ENCODE results near the gene COL27A1. TPM values are rescaled to one million over a fixed set of nuclear protein-coding genes. Genes with fewer than 3 reads are reported as not detected.

COL27A1 gene
- total RNA-seq, 2 experiments from 2014 or later = 8.4 to 9.7 TPM

- Mint-ChIP-seq H3K27me3 (peaks cover 5% of the 10 kb centered on the region), H3K9me3 (no peaks in the 10 kb centered on the region), H3K4me1 (ENCODE audit: low read depth) (peaks cover 6% of the 10 kb centered on the region), H3K27ac (no peak overlapping the region), H3K36me3 (ENCODE audit: low read depth) (no peaks in the 10 kb centered on the region), H3K4me3 (no peak overlapping the region)
- ChIA-PET CTCF (interaction anchor here (1.2 kb wide), 1 partner anchor 25 kb away, joined by 6 read pairs; no protein-coding TSS in a partner anchor), POLR2A (no interaction called here)
- intact Hi-C loops (cut with micrococcal nuclease) = no loop called here
- ATAC-seq = no peak
- TF ChIP-seq, protein P1, sequence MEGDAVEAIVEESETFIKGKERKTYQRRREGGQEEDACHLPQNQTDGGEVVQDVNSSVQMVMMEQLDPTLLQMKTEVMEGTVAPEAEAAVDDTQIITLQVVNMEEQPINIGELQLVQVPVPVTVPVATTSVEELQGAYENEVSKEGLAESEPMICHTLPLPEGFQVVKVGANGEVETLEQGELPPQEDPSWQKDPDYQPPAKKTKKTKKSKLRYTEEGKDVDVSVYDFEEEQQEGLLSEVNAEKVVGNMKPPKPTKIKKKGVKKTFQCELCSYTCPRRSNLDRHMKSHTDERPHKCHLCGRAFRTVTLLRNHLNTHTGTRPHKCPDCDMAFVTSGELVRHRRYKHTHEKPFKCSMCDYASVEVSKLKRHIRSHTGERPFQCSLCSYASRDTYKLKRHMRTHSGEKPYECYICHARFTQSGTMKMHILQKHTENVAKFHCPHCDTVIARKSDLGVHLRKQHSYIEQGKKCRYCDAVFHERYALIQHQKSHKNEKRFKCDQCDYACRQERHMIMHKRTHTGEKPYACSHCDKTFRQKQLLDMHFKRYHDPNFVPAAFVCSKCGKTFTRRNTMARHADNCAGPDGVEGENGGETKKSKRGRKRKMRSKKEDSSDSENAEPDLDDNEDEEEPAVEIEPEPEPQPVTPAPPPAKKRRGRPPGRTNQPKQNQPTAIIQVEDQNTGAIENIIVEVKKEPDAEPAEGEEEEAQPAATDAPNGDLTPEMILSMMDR (IDR thresholded peaks at IDR 0.05) = no peak
- DNase-seq = no peak
Measured at GRCh38 chr9:114315723-114316363, 160.5 kb downstream of the COL27A1 start.

DNA sequence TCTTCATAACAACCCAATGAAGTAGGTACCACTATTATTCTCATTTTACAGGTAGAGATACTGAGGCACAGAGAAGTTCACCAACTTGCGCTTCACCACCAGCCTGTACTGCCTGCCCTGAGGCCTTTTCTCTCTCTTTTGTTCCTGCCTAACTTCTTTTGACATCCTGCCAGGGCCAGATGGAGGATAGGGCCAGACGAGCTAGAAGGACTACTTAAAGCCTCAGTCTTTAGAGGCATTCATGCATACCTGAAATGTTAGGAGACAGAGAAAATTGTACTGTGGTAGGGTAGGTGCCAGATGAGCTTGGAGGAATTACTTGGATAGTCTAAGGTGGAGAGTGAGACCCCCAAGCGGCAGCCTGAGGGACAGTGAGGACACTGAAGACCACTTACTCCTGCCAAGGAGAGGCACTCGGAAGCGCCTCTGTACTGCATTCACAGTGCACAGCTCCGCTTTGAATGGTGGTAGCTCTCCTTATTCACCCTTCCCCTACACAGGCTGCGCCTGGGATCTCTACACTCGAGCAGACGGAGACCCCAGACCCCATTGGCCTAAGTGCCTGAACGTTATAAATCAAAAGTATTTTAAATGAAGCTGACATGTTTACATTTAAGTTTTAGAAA lies 161.4 kb downstream of the COL27A1 start:
- TF ChIP-seq, protein P1 (IDR thresholded peaks at IDR 0.05) = no peak
- H3K9me3 Mint-ChIP-seq = no peaks in the 10 kb centered on the region
- POLR2A ChIA-PET = interaction anchor here (0.6 kb wide), 1 partner anchor 966 kb away, joined by 3 read pairs; no protein-coding TSS in a partner anchor
- H3K36me3 Mint-ChIP-seq (ENCODE audit: low read depth) = no peaks in the 10 kb centered on the region
- H3K4me3 Mint-ChIP-seq = no peak overlapping the region
- peaks cover 6% of the 10 kb centered on the region for H3K4me1 Mint-ChIP-seq (ENCODE audit: low read depth)
- intact Hi-C loops (cut with micrococcal nuclease) = no loop called here
- H3K27ac Mint-ChIP-seq = no peak overlapping the region
- CTCF ChIA-PET = interaction anchor here (0.8 to 1.2 kb wide), 2 partner anchors 26 to 234 kb away, joined by 3 to 6 read pairs; no protein-coding TSS in a partner anchor
- DNase-seq (no peak), ATAC-seq (no peak)
- peaks cover 5% of the 10 kb centered on the region for H3K27me3 Mint-ChIP-seq

DNA sequence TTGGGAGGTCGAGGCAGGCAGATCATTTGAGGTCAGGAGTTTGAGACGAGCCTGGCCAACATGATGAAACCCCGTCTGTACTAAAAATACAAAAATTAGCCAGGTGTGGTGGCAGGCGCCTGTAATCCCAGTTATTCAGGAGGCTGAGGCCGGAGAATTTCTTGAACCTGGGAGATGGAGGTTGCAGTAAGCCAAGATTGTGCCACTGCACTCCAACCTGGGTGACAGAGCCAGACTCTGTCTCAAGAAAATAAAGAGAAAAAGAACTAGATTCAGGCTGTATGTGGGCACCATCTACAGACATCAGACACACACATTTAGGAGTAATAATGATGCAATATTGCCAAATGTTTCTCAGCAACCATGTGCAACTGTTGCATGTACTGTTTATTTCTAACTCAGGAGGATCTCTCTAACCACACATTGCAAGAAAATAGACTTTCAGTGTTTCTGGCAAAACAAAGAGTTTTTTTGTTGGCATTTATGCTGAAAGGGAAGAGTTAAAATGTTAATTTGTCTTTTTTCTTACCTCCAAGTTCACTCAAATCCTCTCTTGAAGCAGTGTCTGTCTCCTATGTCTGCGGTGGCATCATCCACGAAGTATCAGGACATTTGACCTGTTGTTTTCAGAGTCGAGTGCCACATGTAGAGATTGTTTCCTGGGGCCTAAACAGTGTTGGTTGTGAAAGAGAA lies 162.5 kb downstream of the COL27A1 start:
- DNase-seq = no peak
- no peak for ATAC-seq
- Mint-ChIP-seq H3K9me3 (no peaks in the 10 kb centered on the region), H3K36me3 (ENCODE audit: low read depth) (no peaks in the 10 kb centered on the region), H3K27ac (peak overlapping the region; percentile 70), H3K4me1 (ENCODE audit: low read depth) (peaks cover 6% of the 10 kb centered on the region), H3K27me3 (peaks cover 5% of the 10 kb centered on the region), H3K4me3 (no peak overlapping the region)
- intact Hi-C loops (cut with micrococcal nuclease) = no loop called here
- CTCF ChIA-PET = interaction anchor here (0.8 kb wide), 1 partner anchor 235 kb away, joined by 3 read pairs; no protein-coding TSS in a partner anchor
- POLR2A ChIA-PET = interaction anchor here (0.6 kb wide), 1 partner anchor 967 kb away, joined by 3 read pairs; no protein-coding TSS in a partner anchor
- TF ChIP-seq, protein P1 (IDR thresholded peaks at IDR 0.05) = no peak

GRCh38 chr9:114318416-114318815 lies 163.1 kb downstream of the COL27A1 start:
- no peaks in the 10 kb centered on the region for H3K9me3 Mint-ChIP-seq
- no peaks in the 10 kb centered on the region for H3K36me3 Mint-ChIP-seq (ENCODE audit: low read depth)
- POLR2A ChIA-PET = no interaction called here
- no peak overlapping the region for H3K4me3 Mint-ChIP-seq
- TF ChIP-seq, protein P1 (IDR thresholded peaks at IDR 0.05) = no peak
- CTCF ChIA-PET = no interaction called here
- H3K27me3 Mint-ChIP-seq = peaks cover 5% of the 10 kb centered on the region
- DNase-seq = no peak
- peak overlapping the region; percentile 70 for H3K27ac Mint-ChIP-seq
- intact Hi-C loops (cut with micrococcal nuclease) = no loop called here
- no peak for ATAC-seq
- peaks cover 6% of the 10 kb centered on the region for H3K4me1 Mint-ChIP-seq (ENCODE audit: low read depth)
